Neural cell (in vitro differentiated cells): ENCODE results near the gene PLCD1. TPM values are rescaled to one million over a fixed set of nuclear protein-coding genes. Genes with fewer than 3 reads are reported as not detected.

Experiments used
- H2AFZ ChIP-seq: fragments of 200-600, 300-800 bp; sonication (generic), shearing (Covaris generic); 2 replicates; pipeline ENCODE4 v1.6.0; 2014; ENCODE audit warnings: low read depth, mild to moderate bottlenecking, antibody characterized with exemption, low read length, moderate library complexity
- H3F3A ChIP-seq: fragments of 200-600 bp; shearing (Covaris generic); 2 replicates; pipeline ENCODE4 v1.6.1; 2016; ENCODE audit warnings: mild to moderate bottlenecking, moderate library complexity, mixed read lengths, antibody characterized with exemption, low read length; ENCODE audit not compliant: insufficient read depth, poor library complexity, severe bottlenecking
- H3K27ac ChIP-seq: fragments of 200-600, 300-800 bp; sonication (generic), shearing (Covaris generic); 2 replicates; pipeline ENCODE4 v1.5.1; 2014; ENCODE audit warnings: mild to moderate bottlenecking, low read length, moderate library complexity
- H3K27me3 ChIP-seq: fragments of 300-800, 200-600 bp; sonication (generic), shearing (Covaris generic); 2 replicates; pipeline ENCODE4 v1.6.0; 2014; ENCODE audit warnings: mild to moderate bottlenecking, low read depth, low read length, moderate library complexity; ENCODE audit not compliant: insufficient read depth
- H3K36me3 ChIP-seq: fragments of 300-800, 200-600 bp; sonication (generic), shearing (Covaris generic); 2 replicates; pipeline ENCODE4 v1.5.1; 2014; ENCODE audit warnings: mild to moderate bottlenecking, antibody characterized with exemption, low read length, moderate library complexity; ENCODE audit not compliant: insufficient read depth
- H3K4me2 ChIP-seq: fragments of 300-800, 200-600 bp; sonication (generic), shearing (Covaris generic); 2 replicates; pipeline ENCODE4 v1.6.0; 2014; ENCODE audit warnings: mild to moderate bottlenecking, low read length
- H3K4me3 ChIP-seq: fragments of 300-800, 200-600 bp; sonication (generic), shearing (Covaris generic); 2 replicates; pipeline ENCODE4 v1.5.1; 2014; ENCODE audit warnings: mild to moderate bottlenecking, low read length, moderate library complexity
- H3K79me2 ChIP-seq: fragments of 200-600 bp; shearing (Covaris generic); replicated peaks from 2 replicates; pipeline ENCODE4 v1.6.0; 2014; ENCODE audit warnings: mild to moderate bottlenecking, low read length, moderate library complexity; ENCODE audit not compliant: insufficient read depth
- H3K9ac ChIP-seq: fragments of 300-800, 200-600 bp; sonication (generic), shearing (Covaris generic); 2 replicates; pipeline ENCODE4 v1.6.1; 2016; ENCODE audit warnings: mild to moderate bottlenecking, low read length, mixed read lengths
- H3K9me2 ChIP-seq: fragments of 200-600 bp; shearing (Covaris generic); 2 replicates; pipeline ENCODE4 v1.6.1; 2016; ENCODE audit warnings: mild to moderate bottlenecking, low read length, mixed read lengths; ENCODE audit not compliant: insufficient read depth
- H3K9me3 ChIP-seq: fragments of 200-600, 300-800 bp; sonication (generic), shearing (Covaris generic); 2 replicates; pipeline ENCODE4 v1.6.1; 2016; ENCODE audit warnings: mild to moderate bottlenecking, mixed run types, low read length, moderate library complexity, mixed read lengths
- H4K20me1 ChIP-seq: fragments of 200-600 bp; shearing (Covaris generic); 2 replicates; pipeline ENCODE4 v1.6.1; 2016; ENCODE audit warnings: mild to moderate bottlenecking, mixed run types; ENCODE audit not compliant: insufficient read depth
- EP300 ChIP-seq: fragments of 450-650 bp; conservative IDR thresholded peaks from 2 replicates; pipeline ENCODE4 v1.6.1; 2014; ENCODE audit warnings: antibody characterized with exemption, mild to moderate bottlenecking, moderate library complexity; ENCODE audit not compliant: poor library complexity, severe bottlenecking
- EZH2 ChIP-seq: fragments of 200-600, 300-800 bp; shearing (Covaris generic), sonication (generic); IDR thresholded peaks from 2 replicates; pipeline ENCODE4 v1.6.1; 2014; ENCODE audit warnings: antibody characterized with exemption, low read length, borderline replicate concordance, mild to moderate bottlenecking; ENCODE audit not compliant: insufficient read depth, poor library complexity, severe bottlenecking
- MXI1 ChIP-seq: fragments of 450-650 bp; conservative IDR thresholded peaks from 2 replicates; pipeline ENCODE4 v1.6.1; 2014; ENCODE audit warnings: antibody characterized with exemption, mild to moderate bottlenecking; ENCODE audit not compliant: poor library complexity, severe bottlenecking
- POLR2AphosphoS5 ChIP-seq: IDR thresholded peaks from 2 replicates; pipeline ENCODE4 v1.6.1; 2012
- RAD21 ChIP-seq: fragments of 450-650 bp; conservative IDR thresholded peaks from 2 replicates; pipeline ENCODE4 v1.6.1; 2014; ENCODE audit warnings: antibody characterized with exemption, mild to moderate bottlenecking, moderate library complexity
- SMC3 ChIP-seq: fragments of 450-650 bp; conservative IDR thresholded peaks from 2 replicates; pipeline ENCODE4 v1.6.1; 2014; ENCODE audit warnings: antibody characterized with exemption, mild to moderate bottlenecking, moderate library complexity; ENCODE audit not compliant: poor library complexity
- TAF1 ChIP-seq: IDR thresholded peaks from 2 replicates; pipeline ENCODE4 v1.6.1; 2012; ENCODE audit warnings: low read depth
- polyA plus RNA-seq: library from polyadenylated mRNA; depleted of rRNA; stranded (reverse); fragments of >200 nt; gene quantifications from 2 replicates; pipeline ENCODE4 v1.2.3, GENCODE V29; 2014
- TF ChIP-seq, protein P1 (sequence below): IDR thresholded peaks from 2 replicates; pipeline ENCODE4 v1.6.1; 2012; ENCODE audit warnings: borderline replicate concordance
- TF ChIP-seq, protein P2 (sequence below): fragments of 450-650 bp; IDR thresholded peaks from 2 replicates; pipeline ENCODE4 v1.5.1; 2014; ENCODE audit warnings: antibody characterized with exemption, mild to moderate bottlenecking, moderate library complexity; ENCODE audit not compliant: poor library complexity, severe bottlenecking

Gene PLCD1
- polyA plus RNA-seq, 1 donor from 2014 or later = 4.6 TPM

- Histone ChIP-seq H3K79me2 (no peaks in the 10 kb centered on the region), H2AFZ (no peak overlapping the region), H3K27me3 (no peaks in the 10 kb centered on the region), H3K9me2 (no peaks in the 10 kb centered on the region), H3K9ac (no peak overlapping the region), H3K9me3 (no peaks in the 10 kb centered on the region), H3K4me2 (no peak overlapping the region), H3F3A (no peaks in the 10 kb centered on the region), H3K4me3 (no peak overlapping the region), H3K27ac (no peak overlapping the region), H4K20me1 (no peaks in the 10 kb centered on the region), H3K36me3 (no peaks in the 10 kb centered on the region)
- TF ChIP-seq POLR2AphosphoS5 (no peak), EP300 (no peak), TAF1 (no peak), RAD21 (no peak), MXI1 (no peak), SMC3 (no peak), EZH2 (no peak)
- TF ChIP-seq, protein P1, sequence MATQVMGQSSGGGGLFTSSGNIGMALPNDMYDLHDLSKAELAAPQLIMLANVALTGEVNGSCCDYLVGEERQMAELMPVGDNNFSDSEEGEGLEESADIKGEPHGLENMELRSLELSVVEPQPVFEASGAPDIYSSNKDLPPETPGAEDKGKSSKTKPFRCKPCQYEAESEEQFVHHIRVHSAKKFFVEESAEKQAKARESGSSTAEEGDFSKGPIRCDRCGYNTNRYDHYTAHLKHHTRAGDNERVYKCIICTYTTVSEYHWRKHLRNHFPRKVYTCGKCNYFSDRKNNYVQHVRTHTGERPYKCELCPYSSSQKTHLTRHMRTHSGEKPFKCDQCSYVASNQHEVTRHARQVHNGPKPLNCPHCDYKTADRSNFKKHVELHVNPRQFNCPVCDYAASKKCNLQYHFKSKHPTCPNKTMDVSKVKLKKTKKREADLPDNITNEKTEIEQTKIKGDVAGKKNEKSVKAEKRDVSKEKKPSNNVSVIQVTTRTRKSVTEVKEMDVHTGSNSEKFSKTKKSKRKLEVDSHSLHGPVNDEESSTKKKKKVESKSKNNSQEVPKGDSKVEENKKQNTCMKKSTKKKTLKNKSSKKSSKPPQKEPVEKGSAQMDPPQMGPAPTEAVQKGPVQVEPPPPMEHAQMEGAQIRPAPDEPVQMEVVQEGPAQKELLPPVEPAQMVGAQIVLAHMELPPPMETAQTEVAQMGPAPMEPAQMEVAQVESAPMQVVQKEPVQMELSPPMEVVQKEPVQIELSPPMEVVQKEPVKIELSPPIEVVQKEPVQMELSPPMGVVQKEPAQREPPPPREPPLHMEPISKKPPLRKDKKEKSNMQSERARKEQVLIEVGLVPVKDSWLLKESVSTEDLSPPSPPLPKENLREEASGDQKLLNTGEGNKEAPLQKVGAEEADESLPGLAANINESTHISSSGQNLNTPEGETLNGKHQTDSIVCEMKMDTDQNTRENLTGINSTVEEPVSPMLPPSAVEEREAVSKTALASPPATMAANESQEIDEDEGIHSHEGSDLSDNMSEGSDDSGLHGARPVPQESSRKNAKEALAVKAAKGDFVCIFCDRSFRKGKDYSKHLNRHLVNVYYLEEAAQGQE = no peak
- TF ChIP-seq, protein P2, sequence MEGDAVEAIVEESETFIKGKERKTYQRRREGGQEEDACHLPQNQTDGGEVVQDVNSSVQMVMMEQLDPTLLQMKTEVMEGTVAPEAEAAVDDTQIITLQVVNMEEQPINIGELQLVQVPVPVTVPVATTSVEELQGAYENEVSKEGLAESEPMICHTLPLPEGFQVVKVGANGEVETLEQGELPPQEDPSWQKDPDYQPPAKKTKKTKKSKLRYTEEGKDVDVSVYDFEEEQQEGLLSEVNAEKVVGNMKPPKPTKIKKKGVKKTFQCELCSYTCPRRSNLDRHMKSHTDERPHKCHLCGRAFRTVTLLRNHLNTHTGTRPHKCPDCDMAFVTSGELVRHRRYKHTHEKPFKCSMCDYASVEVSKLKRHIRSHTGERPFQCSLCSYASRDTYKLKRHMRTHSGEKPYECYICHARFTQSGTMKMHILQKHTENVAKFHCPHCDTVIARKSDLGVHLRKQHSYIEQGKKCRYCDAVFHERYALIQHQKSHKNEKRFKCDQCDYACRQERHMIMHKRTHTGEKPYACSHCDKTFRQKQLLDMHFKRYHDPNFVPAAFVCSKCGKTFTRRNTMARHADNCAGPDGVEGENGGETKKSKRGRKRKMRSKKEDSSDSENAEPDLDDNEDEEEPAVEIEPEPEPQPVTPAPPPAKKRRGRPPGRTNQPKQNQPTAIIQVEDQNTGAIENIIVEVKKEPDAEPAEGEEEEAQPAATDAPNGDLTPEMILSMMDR = no peak
Measured at GRCh38 chr3:37991823-37992222, 37.6 kb downstream of the PLCD1 start.

GRCh38 chr3:37991109-37991508 is 38.3 kb downstream of the PLCD1 start:
- H3K27me3 ChIP-seq = no peaks in the 10 kb centered on the region
- H3K79me2 ChIP-seq = no peaks in the 10 kb centered on the region
- H3K9ac ChIP-seq = no peak overlapping the region
- no peaks in the 10 kb centered on the region for H3K9me3 ChIP-seq
- H3K27ac ChIP-seq = no peak overlapping the region
- TF ChIP-seq MXI1 = no peak
- no peak for TF ChIP-seq EZH2
- no peak for TF ChIP-seq TAF1
- TF ChIP-seq, protein P1 = no peak
- TF ChIP-seq POLR2AphosphoS5 = no peak
- TF ChIP-seq SMC3 = no peak
- TF ChIP-seq RAD21 = no peak
- TF ChIP-seq, protein P2 = no peak
- TF ChIP-seq EP300 = no peak
- H3F3A ChIP-seq = no peaks in the 10 kb centered on the region
- no peaks in the 10 kb centered on the region for H3K36me3 ChIP-seq
- H3K4me3 ChIP-seq = no peak overlapping the region
- H3K9me2 ChIP-seq = no peaks in the 10 kb centered on the region
- H2AFZ ChIP-seq = no peak overlapping the region
- no peak overlapping the region for H3K4me2 ChIP-seq
- H4K20me1 ChIP-seq = no peaks in the 10 kb centered on the region
